HG03159 (cell line): Measurements from ENCODE around the gene PXYLP1.

Source experiments
- ATAC-seq: cut with Tn5 transposase; IDR thresholded peaks from one replicate; pipeline ENCODE4 v1.9.1; 2021; ENCODE audit warnings: mild to moderate bottlenecking, moderate library complexity; ENCODE audit not compliant: unreplicated experiment

The PXYLP1 gene

GRCh38 chr3:141227752-141228151, 3.9 kb upstream of the PXYLP1 start:
- ATAC-seq, result no peak

GRCh38 chr3:141228395-141228794, 3.2 kb upstream of the PXYLP1 start:
- no peak for ATAC-seq

- ATAC-seq, result no peak
Observed at GRCh38 chr3:141229132-141229531, 2.5 kb upstream of the PXYLP1 start.

- no peak for ATAC-seq
Observed at GRCh38 chr3:141230293-141230692, 1.3 kb upstream of the PXYLP1 start.

GRCh38 chr3:141231952-141232823, 563 bp downstream of the PXYLP1 start:
- ATAC-seq, result peak; percentile 3

- ATAC-seq, result no peak
Observed at GRCh38 chr3:141233457-141234161, 2.0 kb downstream of the PXYLP1 start.

GRCh38 chr3:141234283-141234682, 2.7 kb downstream of the PXYLP1 start:
- ATAC-seq, result no peak

- no peak for ATAC-seq
Observed at GRCh38 chr3:141235661-141236171, 4.1 kb downstream of the PXYLP1 start.

- no peak for ATAC-seq
Observed at GRCh38 chr3:141236361-141236760, 4.7 kb downstream of the PXYLP1 start.

GRCh38 chr3:141237701-141238521, 6.3 kb downstream of the PXYLP1 start:
- no peak for ATAC-seq

- ATAC-seq, result no peak
Observed at GRCh38 chr3:141239511-141240281, 8.1 kb downstream of the PXYLP1 start.

GRCh38 chr3:141240286-141240685, 8.7 kb downstream of the PXYLP1 start:
- ATAC-seq, result no peak

- no peak for ATAC-seq
Observed at GRCh38 chr3:141240687-141241615, 9.3 kb downstream of the PXYLP1 start.

- no peak for ATAC-seq
Observed at GRCh38 chr3:141241616-141242376, 10.2 kb downstream of the PXYLP1 start.

GRCh38 chr3:141242377-141243092, 10.9 kb downstream of the PXYLP1 start:
- no peak for ATAC-seq

GRCh38 chr3:141243271-141243707, 11.7 kb downstream of the PXYLP1 start:
- ATAC-seq, result no peak

GRCh38 chr3:141246224-141246957, 14.8 kb downstream of the PXYLP1 start:
- no peak for ATAC-seq
